ENCODE results near the gene IMMT. TPM values are rescaled to one million over a fixed set of nuclear protein-coding genes. Genes with fewer than 3 reads are reported as not detected.
A peak's percentile ranks its signal among the peaks of the same experiment; 100 is the strongest.

IMMT gene
- total and polyA plus RNA-seq, 2 of the 8 experiments (the other 6 are each of a cell fraction or from before 2014, with no cell fraction given): 37.7 to 103 TPM

DNA sequence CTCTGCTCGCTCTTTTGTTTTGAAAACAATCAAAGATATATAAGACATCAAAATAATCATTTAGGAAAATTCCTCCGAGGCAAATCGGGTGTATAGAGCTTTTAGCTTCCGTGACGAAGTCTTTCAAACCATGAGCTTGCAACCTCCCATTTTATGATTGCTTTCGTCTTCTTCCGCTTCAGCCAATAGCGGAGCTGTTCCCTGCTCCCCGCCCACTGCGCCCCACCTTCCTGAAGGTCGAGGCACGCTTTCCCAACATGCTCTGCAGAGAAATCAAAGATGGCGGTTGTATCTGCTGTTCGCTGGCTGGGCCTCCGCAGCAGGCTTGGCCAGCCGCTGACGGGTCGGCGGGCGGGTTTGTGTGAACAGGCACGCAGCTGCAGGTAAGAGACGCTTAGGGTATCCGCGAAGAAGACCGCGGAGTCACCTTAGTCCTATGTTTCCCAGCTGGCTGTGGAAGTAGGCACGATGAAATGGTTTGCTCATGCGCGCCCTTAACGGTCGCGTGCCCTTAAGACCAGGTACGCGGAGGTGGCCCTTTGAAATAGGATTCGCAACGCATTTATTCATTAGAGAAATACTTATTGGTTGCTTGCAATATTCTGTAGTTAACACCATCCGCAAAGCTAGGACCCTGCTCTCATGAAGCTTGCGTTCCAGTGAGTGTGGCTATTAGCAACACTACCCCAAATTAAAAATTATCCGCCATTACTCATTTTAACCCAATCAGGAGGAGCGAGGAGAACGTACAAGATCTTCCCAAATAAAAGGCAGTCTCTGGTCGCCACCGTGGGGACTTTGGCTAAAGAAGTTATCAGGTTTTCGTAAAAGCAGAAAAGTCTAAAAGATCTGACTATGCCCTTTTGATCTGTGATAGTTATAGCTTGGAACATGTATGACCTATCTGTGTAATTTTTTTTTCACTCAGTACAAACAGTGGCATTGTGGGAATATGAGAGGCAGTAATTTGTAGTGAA, 89.0 kb downstream of the IMMT start, which contains the start of gene PTCD3 (continued):
- TF ChIP-seq, protein P1, sequence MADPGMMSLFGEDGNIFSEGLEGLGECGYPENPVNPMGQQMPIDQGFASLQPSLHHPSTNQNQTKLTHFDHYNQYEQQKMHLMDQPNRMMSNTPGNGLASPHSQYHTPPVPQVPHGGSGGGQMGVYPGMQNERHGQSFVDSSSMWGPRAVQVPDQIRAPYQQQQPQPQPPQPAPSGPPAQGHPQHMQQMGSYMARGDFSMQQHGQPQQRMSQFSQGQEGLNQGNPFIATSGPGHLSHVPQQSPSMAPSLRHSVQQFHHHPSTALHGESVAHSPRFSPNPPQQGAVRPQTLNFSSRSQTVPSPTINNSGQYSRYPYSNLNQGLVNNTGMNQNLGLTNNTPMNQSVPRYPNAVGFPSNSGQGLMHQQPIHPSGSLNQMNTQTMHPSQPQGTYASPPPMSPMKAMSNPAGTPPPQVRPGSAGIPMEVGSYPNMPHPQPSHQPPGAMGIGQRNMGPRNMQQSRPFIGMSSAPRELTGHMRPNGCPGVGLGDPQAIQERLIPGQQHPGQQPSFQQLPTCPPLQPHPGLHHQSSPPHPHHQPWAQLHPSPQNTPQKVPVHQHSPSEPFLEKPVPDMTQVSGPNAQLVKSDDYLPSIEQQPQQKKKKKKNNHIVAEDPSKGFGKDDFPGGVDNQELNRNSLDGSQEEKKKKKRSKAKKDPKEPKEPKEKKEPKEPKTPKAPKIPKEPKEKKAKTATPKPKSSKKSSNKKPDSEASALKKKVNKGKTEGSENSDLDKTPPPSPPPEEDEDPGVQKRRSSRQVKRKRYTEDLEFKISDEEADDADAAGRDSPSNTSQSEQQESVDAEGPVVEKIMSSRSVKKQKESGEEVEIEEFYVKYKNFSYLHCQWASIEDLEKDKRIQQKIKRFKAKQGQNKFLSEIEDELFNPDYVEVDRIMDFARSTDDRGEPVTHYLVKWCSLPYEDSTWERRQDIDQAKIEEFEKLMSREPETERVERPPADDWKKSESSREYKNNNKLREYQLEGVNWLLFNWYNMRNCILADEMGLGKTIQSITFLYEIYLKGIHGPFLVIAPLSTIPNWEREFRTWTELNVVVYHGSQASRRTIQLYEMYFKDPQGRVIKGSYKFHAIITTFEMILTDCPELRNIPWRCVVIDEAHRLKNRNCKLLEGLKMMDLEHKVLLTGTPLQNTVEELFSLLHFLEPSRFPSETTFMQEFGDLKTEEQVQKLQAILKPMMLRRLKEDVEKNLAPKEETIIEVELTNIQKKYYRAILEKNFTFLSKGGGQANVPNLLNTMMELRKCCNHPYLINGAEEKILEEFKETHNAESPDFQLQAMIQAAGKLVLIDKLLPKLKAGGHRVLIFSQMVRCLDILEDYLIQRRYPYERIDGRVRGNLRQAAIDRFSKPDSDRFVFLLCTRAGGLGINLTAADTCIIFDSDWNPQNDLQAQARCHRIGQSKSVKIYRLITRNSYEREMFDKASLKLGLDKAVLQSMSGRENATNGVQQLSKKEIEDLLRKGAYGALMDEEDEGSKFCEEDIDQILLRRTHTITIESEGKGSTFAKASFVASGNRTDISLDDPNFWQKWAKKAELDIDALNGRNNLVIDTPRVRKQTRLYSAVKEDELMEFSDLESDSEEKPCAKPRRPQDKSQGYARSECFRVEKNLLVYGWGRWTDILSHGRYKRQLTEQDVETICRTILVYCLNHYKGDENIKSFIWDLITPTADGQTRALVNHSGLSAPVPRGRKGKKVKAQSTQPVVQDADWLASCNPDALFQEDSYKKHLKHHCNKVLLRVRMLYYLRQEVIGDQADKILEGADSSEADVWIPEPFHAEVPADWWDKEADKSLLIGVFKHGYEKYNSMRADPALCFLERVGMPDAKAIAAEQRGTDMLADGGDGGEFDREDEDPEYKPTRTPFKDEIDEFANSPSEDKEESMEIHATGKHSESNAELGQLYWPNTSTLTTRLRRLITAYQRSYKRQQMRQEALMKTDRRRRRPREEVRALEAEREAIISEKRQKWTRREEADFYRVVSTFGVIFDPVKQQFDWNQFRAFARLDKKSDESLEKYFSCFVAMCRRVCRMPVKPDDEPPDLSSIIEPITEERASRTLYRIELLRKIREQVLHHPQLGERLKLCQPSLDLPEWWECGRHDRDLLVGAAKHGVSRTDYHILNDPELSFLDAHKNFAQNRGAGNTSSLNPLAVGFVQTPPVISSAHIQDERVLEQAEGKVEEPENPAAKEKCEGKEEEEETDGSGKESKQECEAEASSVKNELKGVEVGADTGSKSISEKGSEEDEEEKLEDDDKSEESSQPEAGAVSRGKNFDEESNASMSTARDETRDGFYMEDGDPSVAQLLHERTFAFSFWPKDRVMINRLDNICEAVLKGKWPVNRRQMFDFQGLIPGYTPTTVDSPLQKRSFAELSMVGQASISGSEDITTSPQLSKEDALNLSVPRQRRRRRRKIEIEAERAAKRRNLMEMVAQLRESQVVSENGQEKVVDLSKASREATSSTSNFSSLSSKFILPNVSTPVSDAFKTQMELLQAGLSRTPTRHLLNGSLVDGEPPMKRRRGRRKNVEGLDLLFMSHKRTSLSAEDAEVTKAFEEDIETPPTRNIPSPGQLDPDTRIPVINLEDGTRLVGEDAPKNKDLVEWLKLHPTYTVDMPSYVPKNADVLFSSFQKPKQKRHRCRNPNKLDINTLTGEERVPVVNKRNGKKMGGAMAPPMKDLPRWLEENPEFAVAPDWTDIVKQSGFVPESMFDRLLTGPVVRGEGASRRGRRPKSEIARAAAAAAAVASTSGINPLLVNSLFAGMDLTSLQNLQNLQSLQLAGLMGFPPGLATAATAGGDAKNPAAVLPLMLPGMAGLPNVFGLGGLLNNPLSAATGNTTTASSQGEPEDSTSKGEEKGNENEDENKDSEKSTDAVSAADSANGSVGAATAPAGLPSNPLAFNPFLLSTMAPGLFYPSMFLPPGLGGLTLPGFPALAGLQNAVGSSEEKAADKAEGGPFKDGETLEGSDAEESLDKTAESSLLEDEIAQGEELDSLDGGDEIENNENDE (IDR thresholded peaks at IDR 0.05; ENCODE audit: insufficient replicate concordance, low read length): no peak
- TF ChIP-seq TAF1 (IDR thresholded peaks at IDR 0.05; ENCODE audit: low read depth, low read length) (peak; percentile 98), NRF1 (IDR thresholded peaks at IDR 0.05; ENCODE audit: low read depth, low read length) (no peak), CBX8 (IDR thresholded peaks at IDR 0.05; ENCODE audit: borderline replicate concordance, low read depth, low read length) (no peak), YY1 (IDR thresholded peaks at IDR 0.05; ENCODE audit: low read depth, low read length) (peak; percentile 96), RNF2 (IDR thresholded peaks at IDR 0.05; ENCODE audit: borderline replicate concordance, low read depth, low read length, missing control alignments, poor library complexity, severe bottlenecking) (no peak)
- TF ChIP-seq, protein P2, sequence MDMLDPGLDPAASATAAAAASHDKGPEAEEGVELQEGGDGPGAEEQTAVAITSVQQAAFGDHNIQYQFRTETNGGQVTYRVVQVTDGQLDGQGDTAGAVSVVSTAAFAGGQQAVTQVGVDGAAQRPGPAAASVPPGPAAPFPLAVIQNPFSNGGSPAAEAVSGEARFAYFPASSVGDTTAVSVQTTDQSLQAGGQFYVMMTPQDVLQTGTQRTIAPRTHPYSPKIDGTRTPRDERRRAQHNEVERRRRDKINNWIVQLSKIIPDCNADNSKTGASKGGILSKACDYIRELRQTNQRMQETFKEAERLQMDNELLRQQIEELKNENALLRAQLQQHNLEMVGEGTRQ (IDR thresholded peaks at IDR 0.05; ENCODE audit: low read length): no peak

All from H1 (cell line).